ENCODE results near the gene ASB5. TPM values are rescaled to one million over a fixed set of nuclear protein-coding genes. Genes with fewer than 3 reads are reported as not detected.

The ASB5 gene
- polyA plus RNA-seq, 3 donors, result not detected

GRCh38 chr4:176236946-176237345, 32.1 kb downstream of the ASB5 start:
- Histone ChIP-seq H3K36me3 (replicated peaks in 1 of 2; ENCODE audit: control insufficient read depth in 1 of 2, insufficient read depth in 2 of 2, low read length in 2 of 2) (no peaks in the 10 kb centered on the region), H3K79me2 (ENCODE audit: insufficient read depth, low read length) (no peaks in the 10 kb centered on the region), H3K27me3 (ENCODE audit: control insufficient read depth in 2 of 2, insufficient read depth in 2 of 2, low read length in 2 of 2) (no peaks in the 10 kb centered on the region), H3K9me3 (replicated peaks in 1 of 2; ENCODE audit: control insufficient read depth in 1 of 2, insufficient read depth in 1 of 2, low read length in 2 of 2) (no peaks in the 10 kb centered on the region), H3K27ac (ENCODE audit: low read depth in 1 of 2, low read length in 2 of 2) (no peak overlapping the region), H3K4me2 (replicated peaks; ENCODE audit: extremely low read depth, low read length, poor library complexity, severe bottlenecking) (no peak overlapping the region), H3K4me3 (replicated peaks in 1 of 3; ENCODE audit: low read depth in 2 of 3, low read length in 3 of 3) (no peak overlapping the region), H4K20me1 (ENCODE audit: insufficient read depth, low read length) (no peaks in the 10 kb centered on the region), H3K9ac (ENCODE audit: insufficient read depth, low read length, poor library complexity, severe bottlenecking) (no peak overlapping the region), H2AFZ (ENCODE audit: insufficient read depth, low read depth, low read length, poor library complexity, severe bottlenecking) (no peak overlapping the region), H3K4me1 (ENCODE audit: control insufficient read depth in 1 of 2, insufficient read depth in 2 of 2, low read length in 2 of 2) (no peaks in the 10 kb centered on the region)
- peaks cover 0 to 2% (median 0%) of the 10 kb centered on the region in 7 donors for H3K9me3 Mint-ChIP-seq
- H3K27me3 Mint-ChIP-seq (ENCODE audit: low read depth in 3 of 3), result peaks cover 0 to 3% (median 1%) of the 10 kb centered on the region in 3 donors
- no peaks in the 10 kb centered on the region for H3K36me3 Mint-ChIP-seq
- H3K4me1 Mint-ChIP-seq, result no peaks in the 10 kb centered on the region
- intact Hi-C loops (cut with micrococcal nuclease), result no loop called here
- no peak overlapping the region for H3K4me3 Mint-ChIP-seq
- WGBS (ENCODE audit: insufficient coverage), result 91% methylated on average over 5 of the region's 5 CpGs
- TF ChIP-seq CTCF (IDR thresholded peaks at IDR 0.05), result no peak
- DNase-seq, result no peak
- H3K27ac Mint-ChIP-seq, result no peak overlapping the region

- Histone ChIP-seq H3K36me3 (replicated peaks in 1 of 2; ENCODE audit: control insufficient read depth in 1 of 2, insufficient read depth in 2 of 2, low read length in 2 of 2) (no peaks in the 10 kb centered on the region), H3K27ac (ENCODE audit: low read depth in 1 of 2, low read length in 2 of 2) (no peak overlapping the region), H3K27me3 (ENCODE audit: control insufficient read depth in 2 of 2, insufficient read depth in 2 of 2, low read length in 2 of 2) (no peaks in the 10 kb centered on the region), H3K4me1 (ENCODE audit: control insufficient read depth in 1 of 2, insufficient read depth in 2 of 2, low read length in 2 of 2) (no peaks in the 10 kb centered on the region), H3K9ac (ENCODE audit: insufficient read depth, low read length, poor library complexity, severe bottlenecking) (no peak overlapping the region), H3K4me2 (replicated peaks; ENCODE audit: extremely low read depth, low read length, poor library complexity, severe bottlenecking) (no peak overlapping the region), H4K20me1 (ENCODE audit: insufficient read depth, low read length) (no peaks in the 10 kb centered on the region), H2AFZ (ENCODE audit: insufficient read depth, low read depth, low read length, poor library complexity, severe bottlenecking) (no peak overlapping the region), H3K4me3 (replicated peaks in 1 of 3; ENCODE audit: low read depth in 2 of 3, low read length in 3 of 3) (no peak overlapping the region), H3K79me2 (ENCODE audit: insufficient read depth, low read length) (no peaks in the 10 kb centered on the region), H3K9me3 (replicated peaks in 1 of 2; ENCODE audit: control insufficient read depth in 1 of 2, insufficient read depth in 1 of 2, low read length in 2 of 2) (no peaks in the 10 kb centered on the region)
- WGBS (ENCODE audit: insufficient coverage), result 100% methylated on average over 2 of the region's 4 CpGs
- TF ChIP-seq CTCF (IDR thresholded peaks at IDR 0.05), result no peak
- DNase-seq, result no peak
- Mint-ChIP-seq H3K27me3 (ENCODE audit: low read depth in 3 of 3) (peaks cover 0 to 11% (median 5%) of the 10 kb centered on the region in 3 donors), H3K4me3 (no peak overlapping the region), H3K9me3 (peaks cover 0 to 2% (median 0%) of the 10 kb centered on the region in 7 donors), H3K4me1 (no peaks in the 10 kb centered on the region), H3K27ac (no peak overlapping the region), H3K36me3 (no peaks in the 10 kb centered on the region)
- intact Hi-C loops (cut with micrococcal nuclease), result no loop called here
Measured at GRCh38 chr4:176230836-176231235, 38.2 kb downstream of the ASB5 start.

Measured in CD14-positive monocyte (primary cell).